ENCODE measurements around the gene VDAC1.

Gene VDAC1

GRCh38 chr5:133994297-133994989 is 10.3 kb downstream of the VDAC1 start:
- DNase-seq (ENCODE audit: low spot score), result no peak
- TF ChIP-seq CTCF (IDR thresholded peaks at IDR 0.05; ENCODE audit: extremely low read depth, missing control alignments), result no peak

GRCh38 chr5:133993185-133993936 is 11.4 kb downstream of the VDAC1 start:
- DNase-seq (ENCODE audit: low spot score), result no peak
- TF ChIP-seq CTCF (IDR thresholded peaks at IDR 0.05; ENCODE audit: extremely low read depth, missing control alignments), result no peak

- DNase-seq (ENCODE audit: low spot score), result no peak
- TF ChIP-seq CTCF (IDR thresholded peaks at IDR 0.05; ENCODE audit: extremely low read depth, missing control alignments), result no peak
Measured at GRCh38 chr5:133992429-133993155, 12.2 kb downstream of the VDAC1 start.

DNA sequence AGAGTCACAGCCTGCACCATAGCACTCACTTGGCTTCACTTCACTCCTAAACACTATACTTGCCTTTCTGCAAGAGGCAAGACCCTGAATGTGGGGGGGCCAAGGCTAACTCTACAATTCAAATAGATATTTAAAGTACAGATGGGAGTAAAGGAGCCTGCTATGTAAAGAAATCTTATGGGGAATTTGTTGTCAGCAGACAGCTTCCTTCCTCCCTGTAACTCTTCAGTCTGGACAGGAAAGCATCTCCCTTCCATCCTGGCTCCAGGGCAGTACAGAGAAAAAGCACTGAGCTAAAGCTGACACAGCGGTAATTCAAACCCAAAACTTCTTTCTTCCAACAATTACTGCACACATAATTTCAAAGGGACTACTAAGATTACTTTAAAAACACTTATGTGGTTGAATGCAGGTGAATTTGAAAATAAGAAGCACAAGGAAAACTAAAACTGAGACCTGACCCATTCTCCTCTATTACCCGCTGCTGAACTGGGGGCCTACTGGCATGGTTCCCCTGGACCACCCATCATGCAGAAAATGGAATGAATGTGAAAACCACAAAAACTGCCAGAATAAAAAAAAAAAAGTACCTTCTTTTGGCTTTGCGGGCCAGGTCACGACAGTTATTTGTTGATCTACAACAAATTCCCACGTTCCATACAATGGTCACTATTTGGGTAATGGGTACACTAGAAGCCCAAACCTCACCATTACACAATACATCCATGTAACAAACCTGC is 13.4 kb downstream of the VDAC1 start:
- TF ChIP-seq CTCF (IDR thresholded peaks at IDR 0.05; ENCODE audit: extremely low read depth, missing control alignments), result no peak
- no peak for DNase-seq (ENCODE audit: low spot score)

GRCh38 chr5:133990396-133990795 is 14.4 kb downstream of the VDAC1 start:
- no peak for DNase-seq (ENCODE audit: low spot score)
- TF ChIP-seq CTCF (IDR thresholded peaks at IDR 0.05; ENCODE audit: extremely low read depth, missing control alignments), result no peak

DNA sequence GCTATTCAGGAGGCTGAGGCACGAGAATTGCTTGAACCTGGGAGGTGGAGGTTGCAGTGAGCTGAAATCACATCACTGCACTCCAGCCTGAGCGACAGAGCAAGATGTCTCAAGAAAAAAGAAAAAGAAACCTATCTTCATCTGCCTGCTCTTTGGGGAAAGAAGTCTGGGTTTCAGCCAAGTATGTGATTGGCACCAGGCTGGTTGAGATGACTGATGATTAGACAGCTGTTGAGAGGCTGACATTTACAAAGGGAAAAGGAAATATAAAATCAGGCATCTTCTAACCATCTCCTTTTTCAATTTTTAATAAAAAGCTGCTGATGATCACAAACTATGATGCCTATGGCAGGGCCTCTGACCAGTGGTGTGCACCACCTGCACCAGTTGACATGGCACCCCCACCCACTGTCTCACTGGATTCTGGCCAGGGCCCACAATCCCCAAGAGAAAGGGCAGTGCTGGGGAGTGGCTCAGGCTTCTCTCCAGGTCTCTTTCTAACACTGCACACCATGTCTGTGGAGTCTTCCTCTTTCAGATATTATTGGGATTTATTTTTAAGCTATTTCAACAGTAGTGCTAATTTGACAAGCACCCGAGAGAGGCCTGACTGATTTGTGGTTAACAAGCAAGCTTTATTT is 19.1 kb downstream of the VDAC1 start:
- no peak for DNase-seq (ENCODE audit: low spot score)
- no peak for TF ChIP-seq CTCF (IDR thresholded peaks at IDR 0.05; ENCODE audit: extremely low read depth, missing control alignments)

All from GM20000 (cell line).